Stromal cell of bone marrow (primary cell): ENCODE results near the gene SMPDL3B.

Source experiments
- DNase-seq: peaks from one replicate; pipeline ENCODE4 v3.0.0-alpha.2; 2012; ENCODE audit warnings: low read depth

Gene SMPDL3B

DNA sequence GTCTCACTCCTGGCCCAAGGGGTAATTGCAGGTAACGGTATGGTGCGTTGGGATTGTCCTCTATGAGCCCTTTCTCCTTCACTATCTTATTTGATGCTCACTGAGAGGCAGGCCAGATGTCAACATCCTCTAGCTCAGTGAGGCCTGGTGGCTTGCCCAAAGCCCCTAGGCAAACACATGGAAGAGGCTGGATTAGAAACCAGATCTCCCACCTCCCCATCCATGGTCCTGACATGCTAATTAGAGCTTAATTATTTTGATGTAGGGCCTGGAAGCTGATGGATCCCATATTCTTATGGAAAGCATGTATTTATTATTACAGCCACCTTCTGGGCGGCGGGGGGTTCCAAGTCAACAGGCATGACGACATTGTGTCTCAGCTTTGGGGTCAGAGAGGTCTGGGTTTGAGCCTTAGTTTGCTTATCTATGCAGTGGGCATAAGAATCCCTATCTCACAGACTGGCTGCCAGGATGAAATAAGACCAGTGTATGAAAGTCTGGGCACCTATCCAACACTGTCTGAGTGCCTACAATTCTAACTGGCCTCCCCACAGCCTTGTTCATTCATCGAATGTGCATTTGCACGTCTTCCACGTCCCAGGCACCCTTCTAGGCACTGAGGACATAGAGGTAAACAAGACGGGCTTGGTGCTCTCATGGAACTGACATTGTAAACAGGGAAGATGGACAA is 6.2 kb downstream of the SMPDL3B start:
- no peak for DNase-seq

DNA sequence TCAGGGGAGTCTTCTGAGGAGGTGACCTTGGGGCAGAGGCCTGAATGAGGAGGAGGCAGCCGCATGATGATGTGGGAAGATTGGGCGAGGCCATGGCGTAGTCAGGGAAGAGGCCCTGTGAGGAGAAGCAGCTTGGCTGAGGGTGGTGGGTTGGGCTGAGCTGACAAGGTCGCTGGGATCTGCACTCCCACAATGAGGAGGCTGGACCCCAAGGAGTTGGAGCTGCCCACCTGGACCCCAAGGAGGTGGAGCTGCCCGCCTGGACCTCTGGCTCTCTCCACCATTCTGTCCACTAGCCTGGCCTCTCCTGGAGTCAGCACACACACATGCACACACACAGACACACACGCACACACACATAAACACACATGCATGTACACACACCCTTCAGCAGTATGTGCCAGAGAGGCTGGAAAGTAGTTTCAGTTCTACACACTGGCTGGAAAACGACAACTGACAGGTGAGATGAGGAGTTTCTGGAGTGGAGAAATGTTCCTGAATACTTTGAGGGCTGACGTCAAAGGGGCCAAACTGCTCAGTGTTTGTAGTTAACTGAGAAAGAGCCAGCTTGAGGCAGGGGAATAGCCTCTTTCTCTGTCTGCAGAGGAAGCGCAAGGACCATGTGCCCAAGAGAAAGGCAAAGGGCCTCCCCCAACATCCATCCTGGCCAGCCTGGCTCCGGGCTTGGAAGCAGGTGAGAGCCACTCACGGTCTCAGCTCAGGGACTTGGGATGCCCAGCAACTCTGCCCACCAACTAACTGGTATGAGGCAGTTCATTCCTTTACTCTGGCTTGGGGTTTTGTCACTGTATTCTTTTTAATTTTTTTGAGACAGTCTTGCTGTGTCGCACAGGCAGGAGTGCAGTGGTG is 7.1 kb downstream of the SMPDL3B start:
- DNase-seq, result no peak

- no peak for DNase-seq
Measured at GRCh38 chr1:27945020-27945419, 10.2 kb downstream of the SMPDL3B start.

- no peak for DNase-seq
Measured at GRCh38 chr1:27949027-27949426, 14.2 kb downstream of the SMPDL3B start.

- DNase-seq, result no peak
Measured at GRCh38 chr1:27951396-27951795, 16.6 kb downstream of the SMPDL3B start.

- DNase-seq, result no peak
Measured at GRCh38 chr1:27952147-27952546, 17.3 kb downstream of the SMPDL3B start.

GRCh38 chr1:27954186-27954585 is 19.4 kb downstream of the SMPDL3B start:
- no peak for DNase-seq

DNA sequence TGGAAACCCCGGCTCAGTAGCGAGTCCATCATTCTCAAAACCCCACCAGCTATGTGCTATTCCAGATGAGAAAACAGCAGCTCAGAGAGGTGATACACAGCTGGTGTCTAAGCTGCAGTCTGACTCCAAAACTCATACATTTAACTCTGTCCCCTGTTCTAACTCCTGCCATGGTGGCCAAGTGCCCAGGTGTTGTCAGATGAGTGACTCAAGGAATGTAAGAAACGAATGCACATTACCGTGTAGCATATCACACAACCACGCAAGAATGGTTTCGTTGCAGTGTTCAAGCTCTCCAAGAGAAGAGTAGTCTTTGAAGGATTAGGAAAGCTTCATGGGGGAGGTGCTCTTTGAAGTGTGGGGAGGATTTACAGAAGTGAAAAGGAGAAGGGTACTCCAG is 20.3 kb downstream of the SMPDL3B start:
- DNase-seq, result no peak

GRCh38 chr1:27956761-27957160 is 22.0 kb downstream of the SMPDL3B start:
- no peak for DNase-seq

GRCh38 chr1:27957655-27958054 is 22.9 kb downstream of the SMPDL3B start:
- DNase-seq, result no peak

GRCh38 chr1:27958513-27958912 is 23.7 kb downstream of the SMPDL3B start:
- DNase-seq, result no peak

GRCh38 chr1:27959792-27960603 is 25.2 kb downstream of the SMPDL3B start, which contains the start of gene XKR8:
Gene XKR8, plus strand, starts transcription at chr1:27959973. Its CDS starts 97 bp downstream, at chr1:27960070.
- DNase-seq, result peak; percentile 40

- DNase-seq, result peak; percentile 31
Measured at GRCh38 chr1:27960762-27961645, 26.2 kb downstream of the SMPDL3B start.

DNA sequence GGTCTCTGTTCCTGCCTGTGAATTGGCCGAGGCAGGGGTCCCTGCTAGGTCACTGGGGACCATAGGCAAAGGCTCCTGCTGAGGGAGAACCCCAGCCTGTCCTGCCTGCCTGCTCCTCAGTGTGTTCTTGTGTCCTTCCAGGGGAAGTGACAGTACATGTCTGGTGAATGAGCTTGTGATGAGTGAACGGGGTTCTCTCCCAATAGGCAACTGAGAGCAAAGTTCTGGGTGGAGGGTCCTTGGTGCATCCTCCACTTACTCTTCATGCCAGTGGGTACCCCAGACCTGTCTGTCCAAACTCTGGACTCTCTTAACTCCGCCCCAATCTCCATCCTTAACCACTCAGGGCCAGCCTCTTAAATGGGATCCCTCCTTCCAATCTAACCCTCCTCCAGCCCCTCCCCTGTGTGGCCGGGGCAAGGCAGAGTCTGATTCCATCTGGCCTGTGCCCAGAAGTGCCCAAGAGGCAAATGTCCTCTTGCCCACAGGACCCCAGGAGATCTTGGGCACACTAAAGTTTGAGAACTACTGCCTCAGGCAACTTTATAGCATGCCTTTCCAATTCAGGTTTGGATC is 26.9 kb downstream of the SMPDL3B start:
- no peak for DNase-seq

DNA sequence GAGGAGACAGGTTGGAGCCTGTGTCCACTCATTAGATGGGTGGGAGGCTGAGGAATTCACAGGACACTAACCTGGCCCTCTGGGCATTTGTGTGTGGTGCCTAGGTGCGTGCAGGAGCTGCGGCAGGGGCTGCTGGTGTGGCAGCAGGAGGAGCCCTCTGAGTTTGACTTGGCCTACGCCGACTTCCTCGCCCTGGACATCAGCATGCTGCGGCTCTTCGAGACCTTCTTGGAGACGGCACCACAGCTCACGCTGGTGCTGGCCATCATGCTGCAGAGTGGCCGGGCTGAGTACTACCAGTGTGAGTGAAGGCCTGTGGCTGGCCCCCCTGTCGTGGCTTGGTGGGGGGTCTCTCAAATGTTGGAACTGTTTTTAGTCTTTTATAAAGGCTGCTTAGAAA is 28.6 kb downstream of the SMPDL3B start:
- no peak for DNase-seq

- DNase-seq, result no peak
Measured at GRCh38 chr1:27966402-27967105, 31.8 kb downstream of the SMPDL3B start.

DNA sequence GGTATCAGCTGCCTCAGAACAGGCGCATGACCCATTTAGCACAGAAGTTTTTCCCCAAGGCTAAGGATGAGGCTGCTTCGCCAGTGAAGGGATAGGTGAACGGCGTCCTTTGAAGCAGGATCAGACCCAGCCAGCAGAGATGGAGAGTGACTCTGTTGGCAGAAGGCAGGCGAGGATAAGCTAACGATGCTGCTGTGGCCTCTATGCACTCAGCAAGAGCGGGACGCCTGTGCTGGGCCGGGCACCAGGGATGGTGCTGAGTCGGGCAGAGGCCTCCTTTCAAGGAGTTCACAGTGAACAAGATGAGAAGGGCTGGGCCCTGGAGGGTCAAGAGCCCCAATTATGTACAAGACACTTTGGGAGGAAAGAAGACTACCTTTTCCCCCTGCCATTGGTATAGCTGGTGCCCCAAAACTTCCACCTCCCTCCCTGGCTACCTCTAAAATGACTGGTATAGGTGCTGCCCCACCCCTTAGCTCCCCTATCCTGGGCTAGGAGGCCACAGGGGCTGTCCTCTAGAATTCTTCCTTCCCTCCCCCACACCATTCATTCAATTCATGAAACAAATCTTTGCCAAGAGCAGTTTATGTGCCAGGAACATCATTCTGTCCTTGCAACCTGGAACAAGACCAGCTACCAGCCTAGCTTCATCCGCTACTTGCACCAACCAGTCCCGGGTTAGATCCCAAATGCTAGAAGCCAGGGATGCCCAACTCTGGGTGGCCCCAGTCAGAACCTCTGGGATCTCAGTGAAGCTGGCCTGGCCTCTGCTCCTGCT is 32.5 kb downstream of the SMPDL3B start:
- no peak for DNase-seq

DNA sequence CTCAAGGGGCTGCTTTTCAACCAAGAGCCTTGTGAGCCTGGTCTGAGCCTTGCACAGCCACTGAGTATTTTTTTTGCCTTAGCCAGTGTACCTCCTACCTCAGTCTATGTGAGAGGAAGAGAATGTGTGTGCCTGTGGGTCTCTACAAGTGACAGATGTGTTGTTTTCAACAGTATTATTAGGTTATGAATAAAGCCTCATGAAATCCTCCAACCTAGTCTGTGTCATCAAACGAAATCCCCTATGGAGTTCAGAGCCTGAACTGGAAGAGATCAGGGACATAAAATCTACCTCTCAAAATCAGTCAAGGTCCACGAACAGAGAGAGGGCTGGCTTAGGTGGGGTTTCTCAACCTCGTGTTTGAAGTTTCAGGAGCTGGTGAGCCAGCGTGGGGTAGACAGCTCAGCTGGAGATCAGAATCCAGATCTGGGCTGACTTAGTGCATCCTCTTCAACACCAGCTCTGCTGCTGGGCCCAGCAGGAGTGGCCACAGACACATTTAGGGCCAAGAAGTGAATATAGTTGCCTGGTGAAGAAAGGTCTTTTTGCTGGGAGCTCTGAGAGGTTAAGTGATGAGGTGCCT is 33.2 kb downstream of the SMPDL3B start:
- DNase-seq, result no peak

DNA sequence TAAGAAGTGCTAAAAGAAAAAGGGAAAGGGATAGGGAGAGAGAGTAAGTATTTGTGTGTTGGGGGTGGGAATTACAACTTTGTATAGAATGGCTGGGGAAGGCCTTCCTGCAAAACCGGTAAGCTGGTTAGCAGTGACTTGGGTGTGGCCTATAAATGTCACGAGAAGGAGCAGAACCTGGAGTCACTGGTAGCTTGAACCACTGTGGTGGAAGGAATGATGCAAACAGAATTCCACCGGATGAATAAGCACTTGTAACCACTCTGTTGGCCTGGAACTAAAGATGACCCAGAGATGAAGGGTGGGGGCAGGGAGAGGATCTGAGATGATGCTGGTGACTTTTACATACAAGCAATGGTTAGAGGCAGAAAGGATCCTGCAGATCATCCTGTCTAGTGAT is 33.9 kb downstream of the SMPDL3B start:
- peak; percentile 97 for DNase-seq
